ENCODE results near the gene JSRP1.

Gene JSRP1

DNA sequence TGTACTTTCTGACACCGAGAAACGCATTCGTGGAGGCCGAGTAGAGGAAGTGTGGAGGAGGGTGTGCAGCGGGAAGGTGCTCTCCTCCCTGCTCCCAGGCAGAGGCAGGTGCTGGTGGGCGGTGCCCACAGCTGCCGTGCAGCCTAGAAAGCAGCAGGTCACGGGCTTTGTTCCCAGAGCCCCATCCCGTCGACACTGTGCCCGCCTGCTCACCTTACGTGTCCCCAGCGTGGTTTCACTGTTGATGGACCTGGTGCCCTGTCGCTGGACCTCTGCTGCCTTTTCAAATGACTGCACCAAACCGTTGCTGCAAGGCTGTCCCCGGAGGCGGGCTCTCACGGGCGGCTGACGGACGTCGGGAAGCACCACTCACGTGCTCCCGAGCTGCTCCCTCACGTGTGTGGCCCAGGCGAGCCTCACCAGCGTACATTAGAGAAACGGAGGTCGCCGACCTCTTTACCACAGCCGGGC, 40.9 kb downstream of the JSRP1 start:
- CTCF ChIA-PET, result interaction anchor here (1.0 kb wide), 1 partner anchor 59 kb away, joined by 3 read pairs; no protein-coding TSS in a partner anchor
- POLR2A ChIA-PET, result interaction anchor here (1.1 kb wide), 1 partner anchor 38 kb away, joined by 3 read pairs; no protein-coding TSS in a partner anchor
- no peak for TF ChIP-seq ARNT (IDR thresholded peaks at IDR 0.05)
- TF ChIP-seq, protein P1, sequence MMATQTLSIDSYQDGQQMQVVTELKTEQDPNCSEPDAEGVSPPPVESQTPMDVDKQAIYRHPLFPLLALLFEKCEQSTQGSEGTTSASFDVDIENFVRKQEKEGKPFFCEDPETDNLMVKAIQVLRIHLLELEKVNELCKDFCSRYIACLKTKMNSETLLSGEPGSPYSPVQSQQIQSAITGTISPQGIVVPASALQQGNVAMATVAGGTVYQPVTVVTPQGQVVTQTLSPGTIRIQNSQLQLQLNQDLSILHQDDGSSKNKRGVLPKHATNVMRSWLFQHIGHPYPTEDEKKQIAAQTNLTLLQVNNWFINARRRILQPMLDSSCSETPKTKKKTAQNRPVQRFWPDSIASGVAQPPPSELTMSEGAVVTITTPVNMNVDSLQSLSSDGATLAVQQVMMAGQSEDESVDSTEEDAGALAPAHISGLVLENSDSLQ (IDR thresholded peaks at IDR 0.05), result peak; percentile 83
- TF ChIP-seq ELF4 (IDR thresholded peaks at IDR 0.05), result no peak
- no peak for DNase-seq (ENCODE audit: extremely low spot score)

DNA sequence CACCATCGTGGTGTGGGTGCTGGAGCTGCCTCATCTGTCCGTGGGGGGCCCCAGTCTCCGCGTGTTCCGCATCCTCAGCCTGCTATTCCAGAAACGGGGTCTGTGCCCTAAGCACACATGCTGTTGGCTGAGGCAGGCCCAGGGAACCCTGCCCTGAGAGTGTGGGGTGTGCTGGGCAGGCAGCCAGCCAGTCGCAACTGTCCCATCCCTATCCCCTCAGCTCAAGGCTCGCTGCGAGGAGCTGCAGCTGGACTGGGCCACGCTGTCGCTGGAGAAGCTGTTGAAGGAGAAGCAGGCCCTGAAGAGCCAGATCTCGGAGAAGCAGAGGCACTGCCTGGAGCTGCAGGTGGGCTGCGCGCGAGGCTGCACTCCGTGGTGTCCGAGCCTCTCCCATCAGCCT, 42.0 kb downstream of the JSRP1 start:
- CTCF ChIA-PET, result no interaction called here
- DNase-seq (ENCODE audit: extremely low spot score), result no peak
- POLR2A ChIA-PET, result interaction anchor here (1.1 kb wide), 1 partner anchor 37 kb away, joined by 3 read pairs; no protein-coding TSS in a partner anchor
- TF ChIP-seq ELF4 (IDR thresholded peaks at IDR 0.05), result no peak
- TF ChIP-seq SUZ12 (IDR thresholded peaks at IDR 0.05), result no peak
- TF ChIP-seq FOXK2 (IDR thresholded peaks at IDR 0.05), result no peak
- no peak for TF ChIP-seq NFRKB (IDR thresholded peaks at IDR 0.05)
- TF ChIP-seq ARNT (IDR thresholded peaks at IDR 0.05), result no peak
- TF ChIP-seq BHLHE40 (IDR thresholded peaks at IDR 0.05; ENCODE audit: borderline replicate concordance), result no peak
- TF ChIP-seq, protein P1 (IDR thresholded peaks at IDR 0.05), result no peak
- no peak for TF ChIP-seq FOXM1 (IDR thresholded peaks at IDR 0.05; ENCODE audit: borderline replicate concordance)
- TF ChIP-seq CTBP1 (IDR thresholded peaks at IDR 0.05; ENCODE audit: borderline replicate concordance), result no peak
- no peak for TF ChIP-seq TARDBP (IDR thresholded peaks at IDR 0.05)
- no peak for TF ChIP-seq HDGF (IDR thresholded peaks at IDR 0.05; ENCODE audit: borderline replicate concordance)
- no peak for TF ChIP-seq SP1 (IDR thresholded peaks at IDR 0.05)

DNA sequence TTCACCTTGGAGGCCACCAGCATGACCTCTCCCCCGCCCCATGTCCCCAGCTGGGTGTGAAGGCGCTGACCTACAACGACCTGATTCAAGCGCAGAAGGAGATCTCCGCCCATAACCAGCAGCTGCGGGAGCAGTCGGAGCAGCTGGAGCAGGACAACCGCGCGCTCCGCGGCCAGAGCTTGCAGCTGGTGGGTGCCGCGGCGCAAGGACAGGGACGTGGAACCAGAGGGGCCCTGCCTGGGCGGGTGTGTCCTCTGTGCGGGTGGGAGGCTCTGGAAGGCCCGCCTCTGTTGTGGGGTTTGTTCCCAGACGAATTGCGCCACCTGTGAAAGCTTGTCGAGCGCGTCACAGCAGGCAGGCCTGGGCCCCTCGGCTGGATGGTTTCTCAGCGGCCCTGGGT, 42.4 kb downstream of the JSRP1 start:
- CTCF ChIA-PET, result no interaction called here
- POLR2A ChIA-PET, result no interaction called here
- TF ChIP-seq NFRKB (IDR thresholded peaks at IDR 0.05) (no peak), BHLHE40 (IDR thresholded peaks at IDR 0.05; ENCODE audit: borderline replicate concordance) (no peak)

DNA sequence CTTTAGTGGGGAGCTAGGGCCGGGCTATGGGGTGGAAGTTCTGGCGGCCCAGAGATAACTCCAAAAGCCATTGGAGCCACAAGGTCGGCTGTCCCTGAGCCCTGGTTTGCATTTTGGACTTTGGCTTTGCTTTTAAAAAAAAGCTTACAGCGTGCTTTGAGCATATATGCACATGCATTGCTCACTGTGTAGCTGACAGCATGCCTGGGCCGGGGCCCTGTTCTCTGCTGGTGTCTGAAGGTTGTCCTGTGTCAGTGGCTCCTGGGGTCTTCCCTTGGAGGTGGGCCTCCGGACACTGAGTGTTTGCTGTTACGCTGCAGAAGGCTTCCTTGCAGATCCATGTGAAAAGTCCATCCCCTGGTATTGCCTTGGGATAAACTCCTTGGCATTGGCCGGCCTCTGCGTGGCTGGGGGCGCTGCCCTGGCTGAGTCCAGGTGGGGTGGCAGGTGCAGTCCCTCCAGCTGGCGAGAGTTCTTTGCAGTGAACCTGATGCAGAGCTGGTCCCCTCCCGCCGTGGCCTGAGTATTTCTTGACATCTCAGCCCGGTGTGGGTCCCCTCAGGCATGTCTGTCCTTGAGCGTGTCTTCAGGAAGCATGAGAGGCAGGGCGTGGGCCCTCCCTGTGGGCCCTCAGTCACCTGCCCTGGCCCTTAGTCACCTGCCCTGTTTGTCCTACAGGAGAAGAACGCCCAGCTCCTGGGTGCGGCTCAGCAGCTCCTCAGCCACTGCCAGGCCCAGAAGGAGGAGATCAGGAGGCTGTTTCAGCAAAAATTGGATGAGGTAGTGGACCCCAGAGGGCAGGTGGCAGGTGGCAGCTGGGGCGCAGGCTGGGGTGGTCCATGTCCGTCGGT, 43.1 kb downstream of the JSRP1 start:
- no peak for TF ChIP-seq CTBP1 (IDR thresholded peaks at IDR 0.05; ENCODE audit: borderline replicate concordance)
- TF ChIP-seq BHLHE40 (IDR thresholded peaks at IDR 0.05; ENCODE audit: borderline replicate concordance), result no peak
- TF ChIP-seq, protein P1 (IDR thresholded peaks at IDR 0.05), result no peak
- no peak for TF ChIP-seq ARNT (IDR thresholded peaks at IDR 0.05)
- TF ChIP-seq SUZ12 (IDR thresholded peaks at IDR 0.05), result no peak
- ChIA-PET CTCF (no interaction called here), POLR2A (no interaction called here)
- DNase-seq (ENCODE audit: extremely low spot score), result no peak

More for the DNA sequence above, 42.4 kb downstream of the JSRP1 start:
- DNase-seq (ENCODE audit: extremely low spot score), result no peak

DNA sequence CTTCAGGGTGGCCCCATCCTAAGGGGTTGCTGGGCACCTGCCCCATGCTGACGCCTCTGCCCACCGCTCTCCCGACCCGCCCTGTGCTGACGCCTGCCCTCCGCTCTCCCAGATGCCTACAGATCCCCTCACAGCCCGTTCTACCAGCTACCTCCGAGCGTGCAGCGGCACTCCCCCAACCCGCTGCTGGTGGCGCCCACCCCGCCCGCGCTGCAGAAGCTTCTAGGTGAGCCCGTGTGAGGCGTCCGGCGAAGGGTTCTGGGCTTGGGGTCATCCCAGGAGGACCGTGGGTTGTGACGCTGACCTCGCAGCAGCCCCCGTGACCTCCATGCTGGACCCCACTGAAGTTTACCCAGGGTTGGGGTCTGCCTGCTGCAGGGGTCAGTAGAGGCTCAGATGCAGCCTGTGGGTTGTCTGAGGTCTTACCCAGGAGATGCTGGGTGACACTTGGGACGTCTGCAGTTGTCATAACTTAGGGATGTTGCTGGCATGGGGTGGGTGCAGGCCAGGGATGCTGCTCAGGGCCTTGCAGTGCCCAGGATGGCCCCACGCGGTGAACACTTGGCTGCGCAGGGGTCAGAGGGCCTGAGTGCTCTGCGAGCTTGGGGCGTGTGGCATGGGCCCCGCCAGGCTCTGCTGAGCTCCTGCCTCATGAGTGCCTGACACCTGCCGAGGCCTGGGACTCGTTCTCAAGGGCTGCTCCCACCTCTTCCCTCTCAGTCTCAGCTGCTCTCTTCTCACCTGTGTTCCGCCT, 45.1 kb downstream of the JSRP1 start:
- TF ChIP-seq, protein P1 (IDR thresholded peaks at IDR 0.05), result no peak
- no peak for TF ChIP-seq ARNT (IDR thresholded peaks at IDR 0.05)
- no peak for TF ChIP-seq LEF1 (IDR thresholded peaks at IDR 0.05; ENCODE audit: borderline replicate concordance)
- TF ChIP-seq CTBP1 (IDR thresholded peaks at IDR 0.05; ENCODE audit: borderline replicate concordance), result no peak
- no peak for TF ChIP-seq L3MBTL2 (conservative IDR thresholded peaks at IDR 0.05)
- no peak for TF ChIP-seq FOXK2 (IDR thresholded peaks at IDR 0.05)
- no peak for TF ChIP-seq HDGF (IDR thresholded peaks at IDR 0.05; ENCODE audit: borderline replicate concordance)
- TF ChIP-seq TARDBP (IDR thresholded peaks at IDR 0.05), result no peak
- no peak for TF ChIP-seq FOXA1 (IDR thresholded peaks at IDR 0.05)
- TF ChIP-seq SUZ12 (IDR thresholded peaks at IDR 0.05), result no peak
- no peak for TF ChIP-seq ZNF384 (IDR thresholded peaks at IDR 0.05)
- no peak for TF ChIP-seq SP1 (IDR thresholded peaks at IDR 0.05)
- TF ChIP-seq ELF4 (IDR thresholded peaks at IDR 0.05), result no peak
- TF ChIP-seq BHLHE40 (IDR thresholded peaks at IDR 0.05; ENCODE audit: borderline replicate concordance), result no peak
- no peak for TF ChIP-seq FOXM1 (IDR thresholded peaks at IDR 0.05; ENCODE audit: borderline replicate concordance)
- TF ChIP-seq NFRKB (IDR thresholded peaks at IDR 0.05), result no peak
- POLR2A ChIA-PET, result no interaction called here
- CTCF ChIA-PET, result no interaction called here
- DNase-seq (ENCODE audit: extremely low spot score), result no peak

DNA sequence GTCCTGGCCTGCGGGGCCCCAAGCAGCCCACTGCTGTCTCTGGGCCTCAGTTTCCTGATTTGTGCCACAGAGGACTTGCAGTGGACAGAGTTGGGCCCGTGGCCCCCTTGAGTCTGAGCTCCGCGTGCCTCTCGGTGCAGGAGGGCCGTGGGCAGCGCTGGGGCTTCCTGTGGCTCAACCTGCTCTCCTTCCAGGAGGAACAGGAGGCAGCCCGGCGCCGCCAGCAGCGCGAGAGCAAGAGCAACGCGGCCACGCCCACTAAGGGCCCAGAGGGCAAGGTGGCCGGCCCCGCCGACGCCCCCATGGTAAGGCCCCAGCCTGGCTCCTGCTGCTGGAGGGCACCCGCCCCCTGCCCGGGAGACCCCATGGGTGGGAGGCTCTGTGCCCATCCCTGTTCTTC, 46.0 kb downstream of the JSRP1 start:
- TF ChIP-seq FOXA1 (IDR thresholded peaks at IDR 0.05) (no peak), NFRKB (IDR thresholded peaks at IDR 0.05) (no peak), SUZ12 (IDR thresholded peaks at IDR 0.05) (no peak), HDGF (IDR thresholded peaks at IDR 0.05; ENCODE audit: borderline replicate concordance) (no peak), ARNT (IDR thresholded peaks at IDR 0.05) (no peak), ELF4 (IDR thresholded peaks at IDR 0.05) (no peak), LEF1 (IDR thresholded peaks at IDR 0.05; ENCODE audit: borderline replicate concordance) (no peak), SP1 (IDR thresholded peaks at IDR 0.05) (no peak), CTBP1 (IDR thresholded peaks at IDR 0.05; ENCODE audit: borderline replicate concordance) (no peak)
- TF ChIP-seq, protein P1 (IDR thresholded peaks at IDR 0.05), result no peak
- ChIA-PET POLR2A (no interaction called here), CTCF (no interaction called here)
- DNase-seq (ENCODE audit: extremely low spot score), result no peak

Measured in HEK293T (cell line).